ENCODE results near the gene NOTCH1. TPM values are rescaled to one million over a fixed set of nuclear protein-coding genes. Genes with fewer than 3 reads are reported as not detected.

NOTCH1 gene
- total RNA-seq, 2 donors from 2014 or later, result 29.6 to 65.3 TPM

DNA sequence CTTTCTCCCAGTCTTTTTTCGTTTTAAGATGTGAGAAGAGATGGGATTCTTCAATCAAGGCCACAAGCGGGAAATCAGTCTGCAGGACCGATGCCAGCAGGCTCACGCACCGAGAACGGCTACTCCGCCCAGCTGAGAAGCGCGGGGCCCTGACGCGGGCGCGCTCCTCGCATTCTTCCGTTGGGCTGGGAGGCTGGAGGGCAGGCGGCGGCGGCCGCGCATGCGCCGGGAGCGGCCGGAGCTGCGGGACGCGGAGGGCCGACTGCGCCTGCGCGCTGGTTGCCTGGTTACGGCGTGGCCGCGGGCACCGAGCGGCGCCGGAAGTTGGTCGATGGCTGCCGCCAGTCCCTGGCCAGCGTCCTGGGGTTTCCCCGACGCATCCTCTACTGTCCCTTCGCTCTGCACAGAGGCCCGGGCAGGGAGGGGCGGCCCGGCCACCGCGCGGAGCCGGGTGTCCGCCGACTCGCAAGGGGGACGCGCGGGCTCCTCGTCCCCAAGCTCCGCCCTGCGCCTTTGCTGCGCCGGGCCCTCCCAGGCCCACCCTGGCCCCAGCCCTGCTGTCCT, 62.2 kb downstream of the NOTCH1 start:
- TF ChIP-seq, protein P1, sequence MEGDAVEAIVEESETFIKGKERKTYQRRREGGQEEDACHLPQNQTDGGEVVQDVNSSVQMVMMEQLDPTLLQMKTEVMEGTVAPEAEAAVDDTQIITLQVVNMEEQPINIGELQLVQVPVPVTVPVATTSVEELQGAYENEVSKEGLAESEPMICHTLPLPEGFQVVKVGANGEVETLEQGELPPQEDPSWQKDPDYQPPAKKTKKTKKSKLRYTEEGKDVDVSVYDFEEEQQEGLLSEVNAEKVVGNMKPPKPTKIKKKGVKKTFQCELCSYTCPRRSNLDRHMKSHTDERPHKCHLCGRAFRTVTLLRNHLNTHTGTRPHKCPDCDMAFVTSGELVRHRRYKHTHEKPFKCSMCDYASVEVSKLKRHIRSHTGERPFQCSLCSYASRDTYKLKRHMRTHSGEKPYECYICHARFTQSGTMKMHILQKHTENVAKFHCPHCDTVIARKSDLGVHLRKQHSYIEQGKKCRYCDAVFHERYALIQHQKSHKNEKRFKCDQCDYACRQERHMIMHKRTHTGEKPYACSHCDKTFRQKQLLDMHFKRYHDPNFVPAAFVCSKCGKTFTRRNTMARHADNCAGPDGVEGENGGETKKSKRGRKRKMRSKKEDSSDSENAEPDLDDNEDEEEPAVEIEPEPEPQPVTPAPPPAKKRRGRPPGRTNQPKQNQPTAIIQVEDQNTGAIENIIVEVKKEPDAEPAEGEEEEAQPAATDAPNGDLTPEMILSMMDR (IDR thresholded peaks at IDR 0.05), result peak in 1 of 7 experiments; percentile 6
- TF ChIP-seq POLR2A (IDR thresholded peaks at IDR 0.05), result peak; percentile 42 to 57 (median 43)
- no peaks in the 10 kb centered on the region for H3K9me3 ChIP-seq
- ATAC-seq (peak; percentile 68), DNase-seq (peak; percentile 93 to 95 (median 94))
- no peaks in the 10 kb centered on the region for H3K27me3 ChIP-seq
- no peaks in the 10 kb centered on the region for H3K36me3 ChIP-seq (replicated peaks in 1 of 2; ENCODE audit: insufficient read depth in 1 of 2, low read depth in 2 of 2)
- H3K4me3 ChIP-seq, result peak overlapping the region; percentile 30 to 79
- H3K4me1 ChIP-seq, result peaks cover 63% of the 10 kb centered on the region
- H3K27ac ChIP-seq, result peak overlapping the region; percentile 99 to 100 (median 100)
- intact Hi-C loops (cut with DNase I), result no loop called here
- WGBS, 2 donors, result 1 to 6% methylated on average over 6 to 51 of the region's 63 CpGs

GRCh38 chr9:136482793-136483588, 62.9 kb downstream of the NOTCH1 start, which contains the start of gene SEC16A:
SEC16A (minus strand) TSS chr9:136483040; CDS start chr9:136477615, 5,425 bp downstream.
- WGBS, 2 donors, result 0 to 2% methylated on average over 23 to 95 of the region's 109 CpGs

GRCh38 chr9:136482046-136482792, 63.6 kb downstream of the NOTCH1 start:
- intact Hi-C loops (cut with DNase I), result no loop called here
- peaks cover 0 to 3% of the 10 kb centered on the region in 2 donors for H3K36me3 ChIP-seq (replicated peaks in 1 of 2; ENCODE audit: insufficient read depth in 1 of 2, low read depth in 2 of 2)
- H3K27me3 ChIP-seq, result no peaks in the 10 kb centered on the region
- peak overlapping the region; percentile 96 to 100 (median 100) for H3K27ac ChIP-seq
- H3K4me1 ChIP-seq, result peaks cover 59% of the 10 kb centered on the region
- WGBS, 2 donors, result 0 to 1% methylated on average over 32 to 37 of the region's 39 CpGs
- DNase-seq, result peak in 3 of 4 donors; percentile 31 to 45 (median 43)
- no peaks in the 10 kb centered on the region for H3K9me3 ChIP-seq
- no peak for ATAC-seq
- TF ChIP-seq POLR2A (IDR thresholded peaks at IDR 0.05), result no peak
- TF ChIP-seq, protein P1 (IDR thresholded peaks at IDR 0.05), result no peak
- peak overlapping the region; percentile 29 to 88 for H3K4me3 ChIP-seq

More at GRCh38 chr9:136482793-136483588, 62.9 kb downstream of the NOTCH1 start, which contains the start of gene SEC16A:
- H3K9me3 ChIP-seq, result no peaks in the 10 kb centered on the region
- DNase-seq, result peak; percentile 99 to 100 (median 100)
- intact Hi-C loops (cut with DNase I), result no loop called here
- H3K27ac ChIP-seq, result peak within 1 kb of the TSS; percentile 99 to 100 (median 100)
- peak within 1 kb of the TSS; percentile 30 to 88 for H3K4me3 ChIP-seq
- peaks cover 60% of the 10 kb centered on the region for H3K4me1 ChIP-seq
- no peaks in the 10 kb centered on the region for H3K27me3 ChIP-seq
- TF ChIP-seq, protein P1 (IDR thresholded peaks at IDR 0.05), result no peak
- peak; percentile 87 to 93 (median 89) for TF ChIP-seq POLR2A (IDR thresholded peaks at IDR 0.05)
- ATAC-seq, result peak; percentile 81
- H3K36me3 ChIP-seq (replicated peaks in 1 of 2; ENCODE audit: insufficient read depth in 1 of 2, low read depth in 2 of 2), result no peaks in the 10 kb centered on the region

GRCh38 chr9:136481558-136481957, 64.3 kb downstream of the NOTCH1 start:
- ATAC-seq, result no peak
- TF ChIP-seq, protein P1 (IDR thresholded peaks at IDR 0.05), result no peak
- no peak for TF ChIP-seq POLR2A (IDR thresholded peaks at IDR 0.05)
- Histone ChIP-seq H3K36me3 (replicated peaks in 1 of 2; ENCODE audit: insufficient read depth in 1 of 2, low read depth in 2 of 2) (peaks cover 6 to 10% of the 10 kb centered on the region in 2 donors), H3K27ac (peak overlapping the region in 2 of 4 donors; percentile 100), H3K9me3 (no peaks in the 10 kb centered on the region), H3K4me1 (peaks cover 59% of the 10 kb centered on the region), H3K4me3 (no peak overlapping the region), H3K27me3 (no peaks in the 10 kb centered on the region)
- 20 to 21% methylated on average over 5 of the region's 5 CpGs for WGBS, 2 donors
- intact Hi-C loops (cut with DNase I), result no loop called here
- no peak for DNase-seq

Data from body of pancreas (tissue), 4 donors.